Measurements from ENCODE around the gene HERPUD1. TPM values are rescaled to one million over a fixed set of nuclear protein-coding genes. Genes with fewer than 3 reads are reported as not detected.

Gene HERPUD1
- total RNA-seq, 1 donor from 2014 or later = 76.2 TPM

GRCh38 chr16:56891685-56892084 lies 40.3 kb upstream of the HERPUD1 start:
- H3K4me1 ChIP-seq (ENCODE audit: control insufficient read depth in 3 of 3, insufficient read depth in 3 of 3, low read length in 3 of 3) = no peaks in the 10 kb centered on the region
- no peak overlapping the region for H3K27ac ChIP-seq (ENCODE audit: low read depth, low read length)
- H3K4me3 ChIP-seq (ENCODE audit: low read length in 3 of 3) = no peak overlapping the region
- H3K27me3 ChIP-seq (ENCODE audit: control insufficient read depth in 3 of 3, insufficient read depth in 3 of 3, low read length in 3 of 3) = peaks cover 0 to 3% (median 0%) of the 10 kb centered on the region in 3 donors
- no peaks in the 10 kb centered on the region for H3K9me3 ChIP-seq (ENCODE audit: control insufficient read depth in 3 of 3, low read length in 3 of 3)
- H3K9ac ChIP-seq (ENCODE audit: low read depth in 1 of 3, low read length in 3 of 3) = no peak overlapping the region
- no peaks in the 10 kb centered on the region for H3K36me3 ChIP-seq (ENCODE audit: control insufficient read depth in 3 of 3, insufficient read depth in 3 of 3, low read length in 3 of 3)

GRCh38 chr16:56892705-56893104 lies 39.2 kb upstream of the HERPUD1 start:
- peaks cover 0 to 3% (median 0%) of the 10 kb centered on the region in 3 donors for H3K27me3 ChIP-seq (ENCODE audit: control insufficient read depth in 3 of 3, insufficient read depth in 3 of 3, low read length in 3 of 3)
- H3K27ac ChIP-seq (ENCODE audit: low read depth, low read length) = no peak overlapping the region
- no peak overlapping the region for H3K9ac ChIP-seq (ENCODE audit: low read depth in 1 of 3, low read length in 3 of 3)
- H3K4me1 ChIP-seq (ENCODE audit: control insufficient read depth in 3 of 3, insufficient read depth in 3 of 3, low read length in 3 of 3) = no peaks in the 10 kb centered on the region
- H3K9me3 ChIP-seq (ENCODE audit: control insufficient read depth in 3 of 3, low read length in 3 of 3) = no peaks in the 10 kb centered on the region
- H3K4me3 ChIP-seq (ENCODE audit: low read length in 3 of 3) = no peak overlapping the region
- H3K36me3 ChIP-seq (ENCODE audit: control insufficient read depth in 3 of 3, insufficient read depth in 3 of 3, low read length in 3 of 3) = no peaks in the 10 kb centered on the region

- Histone ChIP-seq H3K27ac (ENCODE audit: low read depth, low read length) (no peak overlapping the region), H3K9ac (ENCODE audit: low read depth in 1 of 3, low read length in 3 of 3) (no peak overlapping the region), H3K4me3 (ENCODE audit: low read length in 3 of 3) (no peak overlapping the region), H3K36me3 (ENCODE audit: control insufficient read depth in 3 of 3, insufficient read depth in 3 of 3, low read length in 3 of 3) (no peaks in the 10 kb centered on the region), H3K4me1 (ENCODE audit: control insufficient read depth in 3 of 3, insufficient read depth in 3 of 3, low read length in 3 of 3) (no peaks in the 10 kb centered on the region), H3K27me3 (ENCODE audit: control insufficient read depth in 3 of 3, insufficient read depth in 3 of 3, low read length in 3 of 3) (no peaks in the 10 kb centered on the region), H3K9me3 (ENCODE audit: control insufficient read depth in 3 of 3, low read length in 3 of 3) (no peaks in the 10 kb centered on the region)
These were observed 37.5 kb upstream of the HERPUD1 start for GRCh38 chr16:56894331-56894917.

- no peaks in the 10 kb centered on the region for H3K4me1 ChIP-seq (ENCODE audit: control insufficient read depth in 3 of 3, insufficient read depth in 3 of 3, low read length in 3 of 3)
- no peaks in the 10 kb centered on the region for H3K36me3 ChIP-seq (ENCODE audit: control insufficient read depth in 3 of 3, insufficient read depth in 3 of 3, low read length in 3 of 3)
- no peaks in the 10 kb centered on the region for H3K9me3 ChIP-seq (ENCODE audit: control insufficient read depth in 3 of 3, low read length in 3 of 3)
- no peaks in the 10 kb centered on the region for H3K27me3 ChIP-seq (ENCODE audit: control insufficient read depth in 3 of 3, insufficient read depth in 3 of 3, low read length in 3 of 3)
- no peak overlapping the region for H3K4me3 ChIP-seq (ENCODE audit: low read length in 3 of 3)
- no peak overlapping the region for H3K9ac ChIP-seq (ENCODE audit: low read depth in 1 of 3, low read length in 3 of 3)
- H3K27ac ChIP-seq (ENCODE audit: low read depth, low read length) = no peak overlapping the region
These were observed 36.1 kb upstream of the HERPUD1 start for GRCh38 chr16:56895813-56896212.

GRCh38 chr16:56896244-56896643 lies 35.7 kb upstream of the HERPUD1 start:
- Histone ChIP-seq H3K9ac (ENCODE audit: low read depth in 1 of 3, low read length in 3 of 3) (no peak overlapping the region), H3K9me3 (ENCODE audit: control insufficient read depth in 3 of 3, low read length in 3 of 3) (no peaks in the 10 kb centered on the region), H3K27ac (ENCODE audit: low read depth, low read length) (no peak overlapping the region), H3K36me3 (ENCODE audit: control insufficient read depth in 3 of 3, insufficient read depth in 3 of 3, low read length in 3 of 3) (no peaks in the 10 kb centered on the region), H3K4me1 (ENCODE audit: control insufficient read depth in 3 of 3, insufficient read depth in 3 of 3, low read length in 3 of 3) (no peaks in the 10 kb centered on the region), H3K27me3 (ENCODE audit: control insufficient read depth in 3 of 3, insufficient read depth in 3 of 3, low read length in 3 of 3) (no peaks in the 10 kb centered on the region), H3K4me3 (ENCODE audit: low read length in 3 of 3) (no peak overlapping the region)

- Histone ChIP-seq H3K4me1 (ENCODE audit: control insufficient read depth in 3 of 3, insufficient read depth in 3 of 3, low read length in 3 of 3) (no peaks in the 10 kb centered on the region), H3K36me3 (ENCODE audit: control insufficient read depth in 3 of 3, insufficient read depth in 3 of 3, low read length in 3 of 3) (no peaks in the 10 kb centered on the region), H3K27ac (ENCODE audit: low read depth, low read length) (no peak overlapping the region), H3K9me3 (ENCODE audit: control insufficient read depth in 3 of 3, low read length in 3 of 3) (no peaks in the 10 kb centered on the region), H3K27me3 (ENCODE audit: control insufficient read depth in 3 of 3, insufficient read depth in 3 of 3, low read length in 3 of 3) (peaks cover 0 to 4% (median 0%) of the 10 kb centered on the region in 3 donors), H3K4me3 (ENCODE audit: low read length in 3 of 3) (no peak overlapping the region), H3K9ac (ENCODE audit: low read depth in 1 of 3, low read length in 3 of 3) (no peak overlapping the region)
These were observed 34.7 kb upstream of the HERPUD1 start for GRCh38 chr16:56897026-56897799.

- Histone ChIP-seq H3K4me1 (ENCODE audit: control insufficient read depth in 3 of 3, insufficient read depth in 3 of 3, low read length in 3 of 3) (no peaks in the 10 kb centered on the region), H3K9me3 (ENCODE audit: control insufficient read depth in 3 of 3, low read length in 3 of 3) (no peaks in the 10 kb centered on the region), H3K9ac (ENCODE audit: low read depth in 1 of 3, low read length in 3 of 3) (no peak overlapping the region), H3K4me3 (ENCODE audit: low read length in 3 of 3) (no peak overlapping the region), H3K27ac (ENCODE audit: low read depth, low read length) (no peak overlapping the region), H3K27me3 (ENCODE audit: control insufficient read depth in 3 of 3, insufficient read depth in 3 of 3, low read length in 3 of 3) (peaks cover 0 to 4% (median 0%) of the 10 kb centered on the region in 3 donors), H3K36me3 (ENCODE audit: control insufficient read depth in 3 of 3, insufficient read depth in 3 of 3, low read length in 3 of 3) (no peaks in the 10 kb centered on the region)
These were observed 33.1 kb upstream of the HERPUD1 start for GRCh38 chr16:56898847-56899246.

GRCh38 chr16:56903866-56904265 lies 28.1 kb upstream of the HERPUD1 start:
- Histone ChIP-seq H3K9ac (ENCODE audit: low read depth in 1 of 3, low read length in 3 of 3) (no peak overlapping the region), H3K27me3 (ENCODE audit: control insufficient read depth in 3 of 3, insufficient read depth in 3 of 3, low read length in 3 of 3) (peaks cover 0 to 4% (median 0%) of the 10 kb centered on the region in 3 donors), H3K4me3 (ENCODE audit: low read length in 3 of 3) (no peak overlapping the region), H3K9me3 (ENCODE audit: control insufficient read depth in 3 of 3, low read length in 3 of 3) (no peaks in the 10 kb centered on the region), H3K4me1 (ENCODE audit: control insufficient read depth in 3 of 3, insufficient read depth in 3 of 3, low read length in 3 of 3) (no peaks in the 10 kb centered on the region), H3K36me3 (ENCODE audit: control insufficient read depth in 3 of 3, insufficient read depth in 3 of 3, low read length in 3 of 3) (no peaks in the 10 kb centered on the region), H3K27ac (ENCODE audit: low read depth, low read length) (no peak overlapping the region)

GRCh38 chr16:56907401-56907800 lies 24.5 kb upstream of the HERPUD1 start:
- Histone ChIP-seq H3K9me3 (ENCODE audit: control insufficient read depth in 3 of 3, low read length in 3 of 3) (no peaks in the 10 kb centered on the region), H3K9ac (ENCODE audit: low read depth in 1 of 3, low read length in 3 of 3) (no peak overlapping the region), H3K36me3 (ENCODE audit: control insufficient read depth in 3 of 3, insufficient read depth in 3 of 3, low read length in 3 of 3) (no peaks in the 10 kb centered on the region), H3K4me3 (ENCODE audit: low read length in 3 of 3) (no peak overlapping the region), H3K4me1 (ENCODE audit: control insufficient read depth in 3 of 3, insufficient read depth in 3 of 3, low read length in 3 of 3) (peaks cover 12 to 17% (median 17%) of the 10 kb centered on the region in 3 donors), H3K27ac (ENCODE audit: low read depth, low read length) (no peak overlapping the region), H3K27me3 (ENCODE audit: control insufficient read depth in 3 of 3, insufficient read depth in 3 of 3, low read length in 3 of 3) (peaks cover 0 to 2% (median 2%) of the 10 kb centered on the region in 3 donors)

- H3K27ac ChIP-seq (ENCODE audit: low read depth, low read length) = no peak overlapping the region
- H3K4me1 ChIP-seq (ENCODE audit: control insufficient read depth in 3 of 3, insufficient read depth in 3 of 3, low read length in 3 of 3) = peaks cover 16 to 28% (median 21%) of the 10 kb centered on the region in 3 donors
- peaks cover 0 to 21% (median 5%) of the 10 kb centered on the region in 3 donors for H3K27me3 ChIP-seq (ENCODE audit: control insufficient read depth in 3 of 3, insufficient read depth in 3 of 3, low read length in 3 of 3)
- no peak overlapping the region for H3K4me3 ChIP-seq (ENCODE audit: low read length in 3 of 3)
- no peaks in the 10 kb centered on the region for H3K9me3 ChIP-seq (ENCODE audit: control insufficient read depth in 3 of 3, low read length in 3 of 3)
- H3K9ac ChIP-seq (ENCODE audit: low read depth in 1 of 3, low read length in 3 of 3) = no peak overlapping the region
- H3K36me3 ChIP-seq (ENCODE audit: control insufficient read depth in 3 of 3, insufficient read depth in 3 of 3, low read length in 3 of 3) = no peaks in the 10 kb centered on the region
These were observed 22.4 kb upstream of the HERPUD1 start for GRCh38 chr16:56909527-56909979.
